HEK293T (cell line): ENCODE measurements around the gene MRPS6.

Experiments
- ARNT ChIP-seq: fragments of 450-650 bp; IDR thresholded peaks from 2 replicates; pipeline ENCODE4 v1.6.1; 2017; ENCODE audit warnings: mild to moderate bottlenecking
- BHLHE40 ChIP-seq: fragments of 450-650 bp; IDR thresholded peaks from 2 replicates; pipeline ENCODE4 v1.6.1; 2016; ENCODE audit warnings: mild to moderate bottlenecking, moderate library complexity, borderline replicate concordance
- CTBP1 ChIP-seq: fragments of 450-650 bp; IDR thresholded peaks from 2 replicates; pipeline ENCODE4 v1.6.1; 2016; ENCODE audit warnings: borderline replicate concordance
- ELF4 ChIP-seq: fragments of 450-650 bp; IDR thresholded peaks from 2 replicates; pipeline ENCODE4 v1.6.1; 2017; ENCODE audit warnings: antibody characterized with exemption
- FOXK2 ChIP-seq: fragments of 450-650 bp; IDR thresholded peaks from 2 replicates; pipeline ENCODE4 v1.6.1; 2016; ENCODE audit warnings: mild to moderate bottlenecking
- FOXM1 ChIP-seq: fragments of 450-650 bp; IDR thresholded peaks from 2 replicates; pipeline ENCODE4 v1.6.1; 2017; ENCODE audit warnings: mild to moderate bottlenecking, borderline replicate concordance
- L3MBTL2 ChIP-seq: fragments of 450-650 bp; conservative IDR thresholded peaks from 2 replicates; pipeline ENCODE4 v1.6.1; 2016; ENCODE audit warnings: mild to moderate bottlenecking
- LEF1 ChIP-seq: fragments of 450-650 bp; IDR thresholded peaks from 2 replicates; pipeline ENCODE4 v1.6.1; 2017; ENCODE audit warnings: mild to moderate bottlenecking, borderline replicate concordance
- NFRKB ChIP-seq: fragments of 450-650 bp; IDR thresholded peaks from 2 replicates; pipeline ENCODE4 v1.6.1; 2016; ENCODE audit warnings: mild to moderate bottlenecking, moderate library complexity
- SP1 ChIP-seq: fragments of 450-650 bp; IDR thresholded peaks from 2 replicates; pipeline ENCODE4 v1.6.1; 2017
- SUZ12 ChIP-seq: fragments of 450-650 bp; IDR thresholded peaks from 2 replicates; pipeline ENCODE4 v1.6.1; 2016; ENCODE audit warnings: mild to moderate bottlenecking
- TARDBP ChIP-seq: fragments of 450-650 bp; IDR thresholded peaks from 2 replicates; pipeline ENCODE4 v1.6.1; 2016
- ZNF384 ChIP-seq: fragments of 450-650 bp; IDR thresholded peaks from 2 replicates; pipeline ENCODE4 v1.6.1; 2016

DNA sequence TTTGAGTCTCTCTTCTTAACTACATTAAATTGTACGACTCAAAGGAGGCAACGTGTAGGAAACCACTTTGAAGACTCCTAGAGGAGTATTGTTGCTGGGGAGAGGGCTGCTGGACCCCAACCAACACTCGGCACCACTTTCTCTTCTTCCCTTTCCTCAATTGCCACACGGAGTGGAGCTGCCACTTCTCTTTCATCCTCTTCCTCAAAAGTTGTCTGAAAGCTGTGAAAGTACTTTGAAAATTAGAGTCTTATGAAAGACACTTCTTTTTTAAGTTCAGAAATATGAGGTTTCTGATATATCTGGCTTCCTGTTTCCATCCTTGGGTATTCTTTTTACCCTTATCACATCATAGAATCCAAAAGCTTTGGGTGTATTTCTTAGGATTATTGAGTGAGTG, 59.5 kb downstream of the MRPS6 start:
- TF ChIP-seq ARNT: no peak
- TF ChIP-seq SP1: no peak
- no peak for TF ChIP-seq ZNF384
- no peak for TF ChIP-seq NFRKB
- TF ChIP-seq SUZ12: no peak
- TF ChIP-seq BHLHE40: no peak
- TF ChIP-seq FOXM1: no peak
- no peak for TF ChIP-seq CTBP1
- no peak for TF ChIP-seq L3MBTL2
- no peak for TF ChIP-seq ELF4
- TF ChIP-seq LEF1: no peak
- no peak for TF ChIP-seq FOXK2
- no peak for TF ChIP-seq TARDBP
